RKO (cell line): ENCODE data around the gene VPS13D.

Experiments used
- DNase-seq: peaks from one replicate; pipeline ENCODE4 v3.0.0-alpha.2; 2016; ENCODE audit warnings: low spot score

The VPS13D gene

DNA sequence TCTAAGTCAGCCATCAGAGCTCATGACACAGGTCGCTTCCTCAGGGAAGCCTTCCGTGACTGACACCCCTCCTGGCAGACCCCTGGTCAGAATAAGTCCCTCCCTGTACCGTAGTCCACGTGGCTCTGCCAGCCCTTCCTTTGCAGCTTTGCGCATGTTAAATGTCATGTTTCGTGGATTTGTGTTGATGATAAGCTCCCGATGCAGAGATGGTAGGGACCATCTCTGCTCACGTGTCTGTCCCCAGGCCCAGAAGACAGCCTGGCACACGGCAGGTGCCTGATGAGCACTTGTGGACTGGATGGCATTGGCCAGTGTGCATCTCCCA, 312.3 kb downstream of the VPS13D start:
- DNase-seq, result no peak

DNA sequence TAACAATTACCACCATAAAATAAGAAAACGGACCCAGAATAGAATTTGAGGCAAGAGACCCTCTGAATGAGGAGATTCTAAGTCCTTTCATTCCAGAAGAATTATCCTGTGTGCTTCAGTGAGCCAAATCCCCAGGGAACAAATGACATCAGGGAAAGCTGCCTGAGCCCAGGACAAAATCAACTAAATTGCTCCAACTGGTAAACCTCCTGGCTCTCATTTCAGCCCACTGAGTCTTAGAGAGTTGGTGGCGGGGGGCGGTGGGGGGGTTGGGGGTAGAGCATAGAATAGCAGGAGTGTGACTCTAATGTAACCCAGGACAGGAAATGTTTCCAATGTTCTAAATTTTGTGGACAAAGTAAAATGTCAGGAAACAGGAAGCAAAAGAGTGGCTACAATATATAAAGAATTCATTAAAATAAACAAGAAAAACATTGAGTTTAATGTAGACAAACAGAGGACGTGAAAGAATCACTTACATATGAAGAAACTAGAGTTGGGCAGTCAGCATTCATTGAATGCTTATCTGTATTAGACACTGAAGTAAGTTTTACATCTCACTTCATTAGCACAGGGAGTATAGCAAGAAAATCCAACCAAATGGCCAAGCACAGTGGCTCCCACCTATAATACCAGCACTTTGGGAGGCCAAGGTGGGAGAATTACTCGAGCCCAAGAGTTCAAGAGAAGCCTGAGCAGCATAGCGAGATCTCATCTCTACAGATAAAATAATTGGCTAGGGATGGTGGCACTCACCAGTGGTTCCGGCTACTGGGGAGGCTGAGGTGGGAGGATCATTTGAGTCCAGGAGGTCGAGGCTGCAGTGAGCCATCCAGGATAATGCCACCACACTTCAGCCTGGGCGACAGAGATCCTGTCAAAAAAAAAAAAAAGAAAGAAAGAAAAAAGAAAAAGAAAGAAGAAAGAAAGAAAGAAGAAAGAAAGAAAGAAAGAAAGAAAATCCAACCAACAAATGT, 313.1 kb downstream of the VPS13D start:
- DNase-seq, result no peak

DNA sequence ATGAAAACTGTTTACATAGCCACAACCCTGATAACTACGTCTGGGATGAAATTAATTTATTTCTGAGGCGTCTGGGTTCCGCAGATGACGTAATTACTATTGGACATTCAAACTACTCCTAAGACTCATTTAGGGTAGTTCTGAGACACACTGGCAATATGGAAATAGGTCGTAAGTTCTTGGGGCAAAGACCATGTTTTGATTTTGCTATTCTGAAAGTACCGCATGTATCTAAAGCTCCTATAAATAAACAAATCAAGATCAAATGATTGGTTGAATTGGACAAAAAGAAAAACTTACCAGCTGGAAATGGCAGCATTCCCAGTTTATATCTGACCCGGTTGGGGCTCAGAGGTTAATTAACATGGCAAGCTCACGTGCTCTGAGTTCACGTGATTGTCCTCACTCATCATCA, 313.9 kb downstream of the VPS13D start:
- no peak for DNase-seq

DNA sequence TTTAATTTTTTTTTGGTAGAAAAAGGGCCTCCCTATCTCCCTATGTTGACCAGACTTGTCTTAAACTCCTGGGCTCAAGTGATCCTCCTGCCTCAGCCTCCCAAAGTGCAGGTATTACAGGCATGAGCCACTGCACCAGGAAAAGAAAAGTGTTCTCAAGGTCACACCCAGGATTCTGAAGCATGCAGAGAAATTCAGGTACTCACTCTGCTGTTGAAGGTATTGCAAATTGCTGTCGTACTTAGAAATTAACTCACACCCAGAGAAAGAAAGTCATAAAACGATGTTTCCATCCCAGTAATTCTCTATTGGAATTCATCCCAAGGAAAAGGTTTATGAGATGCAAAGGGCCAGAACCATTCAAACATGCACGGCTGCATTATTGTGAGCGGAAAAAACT, 314.5 kb downstream of the VPS13D start:
- DNase-seq, result no peak

DNA sequence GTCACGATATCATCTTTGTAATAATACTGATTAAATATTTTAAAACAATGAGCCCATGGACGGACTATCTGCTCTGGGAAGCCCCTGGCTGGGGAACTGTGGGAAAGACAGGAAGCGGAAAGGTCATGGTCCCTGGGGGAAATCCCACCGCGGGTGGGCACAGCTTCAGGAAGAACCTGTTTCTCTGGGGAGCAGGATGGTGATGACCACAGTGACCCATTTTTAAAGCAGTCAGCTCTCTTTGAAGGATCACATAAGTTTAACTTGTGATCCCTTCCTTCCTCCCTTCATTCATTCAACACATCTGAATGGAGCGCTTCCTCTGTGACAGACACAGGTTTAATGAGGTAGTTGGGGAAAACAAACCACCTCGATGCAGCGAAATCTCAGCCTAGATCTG, 315.2 kb downstream of the VPS13D start:
- DNase-seq, result no peak

DNA sequence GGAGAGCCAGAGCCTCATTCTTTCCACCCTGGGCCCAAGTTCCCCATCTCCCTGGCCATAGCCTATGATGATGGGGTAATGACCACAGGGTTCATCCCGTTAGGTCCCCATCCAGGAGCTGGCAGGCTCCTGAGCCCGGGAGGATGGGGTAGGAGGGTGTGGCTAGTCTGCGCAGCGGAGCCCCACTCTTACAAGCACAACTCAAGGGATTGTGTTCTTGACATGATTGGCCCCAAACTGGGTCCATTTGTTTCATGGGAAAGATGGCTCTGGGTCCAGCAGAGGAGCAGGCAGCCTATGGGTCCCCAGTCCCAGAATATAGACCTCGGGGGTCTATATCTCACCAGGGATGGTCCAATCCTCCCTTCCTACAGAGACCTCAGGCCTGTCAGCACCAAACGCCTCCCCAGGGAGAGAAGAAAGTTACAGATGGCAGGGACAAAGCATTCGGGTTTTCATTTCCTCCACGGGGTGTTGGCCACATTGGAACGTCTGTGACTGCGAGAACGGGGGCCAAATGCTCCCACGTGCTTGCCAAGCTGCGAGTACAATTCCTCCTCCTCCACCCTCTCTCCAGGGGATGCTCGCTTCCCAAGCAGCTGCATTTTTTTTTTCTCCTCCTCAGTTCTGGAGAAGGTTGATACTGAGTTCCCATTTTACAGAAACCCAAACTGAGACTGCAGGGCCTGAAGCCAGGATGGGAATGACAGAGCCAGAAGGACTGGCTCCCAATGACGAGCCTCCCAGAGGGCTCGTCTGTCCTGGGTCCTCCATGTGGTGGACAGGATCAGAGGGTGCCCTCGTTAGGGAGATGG, 317.1 kb downstream of the VPS13D start:
- DNase-seq, result no peak

DNA sequence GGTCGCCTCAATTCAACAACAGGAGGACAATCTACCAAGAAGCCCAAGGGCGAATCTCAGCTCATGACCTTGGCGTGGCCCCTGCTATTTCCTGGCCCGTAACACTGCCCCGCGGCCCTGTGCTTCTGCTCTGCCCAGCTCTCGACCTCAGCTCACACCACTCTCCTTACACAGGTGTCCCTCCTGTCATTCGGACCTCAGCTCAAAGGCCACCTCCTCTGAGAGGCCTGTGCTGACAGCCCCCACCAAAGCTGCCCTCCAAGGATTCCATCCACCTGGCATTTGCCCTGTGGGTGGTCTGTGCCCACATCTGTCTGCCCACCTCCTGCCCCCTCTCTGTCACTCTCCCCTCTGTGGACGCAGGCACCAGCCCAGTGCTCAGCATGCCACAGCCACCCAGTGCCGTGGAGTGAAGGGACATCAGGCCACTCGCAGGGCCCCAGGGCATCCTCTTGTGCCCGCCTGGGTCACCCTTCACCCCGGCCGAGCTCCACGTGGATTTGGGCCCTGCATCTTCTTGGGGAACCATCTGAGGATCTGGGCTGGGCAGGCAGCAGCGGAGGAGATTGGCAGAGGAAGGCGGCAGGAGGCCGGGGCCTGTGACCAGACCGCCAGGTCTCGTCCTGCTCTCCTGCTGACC, 317.9 kb downstream of the VPS13D start:
- no peak for DNase-seq

DNA sequence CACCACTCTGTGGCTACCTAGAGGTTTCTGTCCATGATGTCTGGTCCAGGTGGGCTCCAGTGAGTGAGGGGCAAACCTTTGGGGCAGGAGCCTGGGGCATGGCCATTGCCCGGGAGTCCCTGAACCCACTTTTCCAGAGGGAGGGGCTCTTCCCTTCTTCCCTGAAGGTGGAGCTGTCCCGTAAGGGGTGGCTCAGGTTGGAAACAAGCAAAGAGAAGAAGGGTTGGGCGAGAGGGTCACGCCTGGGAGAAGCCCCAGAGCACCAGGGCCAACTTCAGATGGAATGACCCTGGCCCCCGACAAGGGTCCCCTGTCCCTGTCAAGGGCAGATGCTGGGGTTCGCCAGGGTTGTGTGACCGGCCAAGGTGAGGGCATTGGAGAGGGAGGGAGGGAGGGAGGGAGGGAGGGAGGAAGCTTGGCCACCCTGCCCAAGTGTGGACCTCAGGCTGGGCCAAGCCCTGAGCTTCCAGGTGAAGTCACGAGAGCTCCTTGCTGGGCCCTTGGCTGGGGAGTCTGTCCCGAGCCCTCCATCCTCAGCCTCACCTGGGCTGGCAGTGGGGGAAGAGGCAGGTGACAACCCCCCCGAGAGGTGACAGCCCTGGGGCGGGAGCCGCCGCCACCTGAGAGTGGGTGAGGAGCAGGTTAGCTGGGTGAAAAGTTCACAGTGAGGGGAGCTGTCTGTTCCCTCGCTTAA, 318.6 kb downstream of the VPS13D start:
- no peak for DNase-seq

DNA sequence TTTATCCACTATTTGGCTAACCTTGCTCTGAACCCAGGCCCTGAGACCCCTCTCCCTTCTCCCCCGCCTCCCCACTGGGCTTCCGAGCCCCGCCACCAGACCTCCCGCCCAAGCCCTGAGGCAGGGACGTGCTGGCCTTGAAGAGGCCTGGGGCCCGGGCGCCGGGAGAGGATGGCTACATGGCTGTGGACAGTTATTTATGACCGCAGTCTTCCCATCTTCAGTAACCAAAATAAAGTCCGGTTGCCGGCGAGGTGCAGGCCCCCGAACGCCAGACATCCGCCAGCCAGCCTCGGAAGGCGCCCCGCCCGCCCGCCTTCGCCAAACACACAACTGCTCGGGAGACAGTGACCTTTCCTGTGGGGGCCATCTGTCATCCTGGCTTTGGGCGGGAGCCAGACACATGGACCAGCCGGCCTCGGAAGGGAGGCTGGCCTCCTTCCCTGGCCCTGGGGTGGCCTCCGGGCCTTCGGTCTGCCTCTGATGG, 319.2 kb downstream of the VPS13D start:
- no peak for DNase-seq

DNA sequence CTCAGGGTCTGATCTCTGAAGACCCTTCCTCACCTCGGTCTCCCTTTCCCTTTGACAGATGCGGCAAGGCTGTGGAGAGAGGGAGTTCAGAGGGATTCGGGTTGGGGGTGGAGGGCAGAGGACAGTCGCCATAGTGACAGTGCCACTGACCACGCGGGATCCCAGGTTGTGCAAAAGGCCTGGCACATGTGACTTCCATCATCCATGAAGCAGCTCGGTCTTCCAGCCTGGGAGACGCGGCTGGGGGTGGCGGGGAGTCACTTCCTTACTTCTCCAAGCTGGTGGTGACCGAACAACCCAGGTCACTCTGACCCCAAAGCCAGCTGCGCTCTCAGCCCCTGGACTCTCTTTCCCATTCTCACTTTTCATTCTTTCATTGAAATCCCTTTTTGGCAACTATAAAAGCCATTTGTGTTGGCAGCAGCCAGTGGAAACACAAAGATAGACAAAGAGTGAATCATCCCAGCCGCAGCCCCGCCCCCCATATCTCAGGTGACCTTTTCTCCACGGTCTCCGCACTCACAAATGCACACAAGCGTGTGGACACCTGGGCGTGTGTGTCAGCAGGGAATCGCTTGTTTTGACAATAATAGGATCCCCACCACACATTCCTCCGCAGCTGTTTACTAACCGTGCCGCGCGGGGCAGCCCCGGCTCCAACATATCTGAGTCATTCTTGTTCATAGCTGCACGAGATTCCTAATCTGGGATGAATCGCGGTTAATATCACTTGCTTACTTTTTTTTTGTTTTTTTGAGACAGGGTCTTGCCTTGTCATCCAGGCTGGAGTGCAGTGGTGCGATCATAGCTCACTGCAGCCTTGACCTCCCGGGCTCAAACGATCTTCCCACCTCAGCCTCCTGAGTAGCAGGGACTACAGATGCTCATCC, 319.9 kb downstream of the VPS13D start:
- peak; percentile 79 for DNase-seq

DNA sequence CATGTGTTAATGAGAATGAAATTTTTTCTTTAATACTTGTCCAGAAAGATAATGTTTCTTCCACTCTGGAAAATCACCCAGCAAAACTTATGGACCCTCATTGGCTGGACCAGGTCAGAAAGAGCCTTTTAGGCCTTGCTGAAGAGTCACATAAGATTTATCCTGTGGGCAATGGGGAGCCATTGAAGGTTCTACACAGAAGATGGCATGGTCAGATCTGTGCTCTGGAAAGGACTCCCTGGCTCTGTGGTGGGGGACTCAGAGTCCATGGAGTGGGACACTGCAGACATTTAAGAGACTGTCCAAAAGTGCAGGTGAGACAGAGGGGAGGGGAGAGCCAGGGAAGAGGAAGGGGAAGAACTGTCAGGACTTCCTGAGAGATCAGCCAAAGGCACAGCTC, 321.8 kb downstream of the VPS13D start:
- DNase-seq, result no peak

DNA sequence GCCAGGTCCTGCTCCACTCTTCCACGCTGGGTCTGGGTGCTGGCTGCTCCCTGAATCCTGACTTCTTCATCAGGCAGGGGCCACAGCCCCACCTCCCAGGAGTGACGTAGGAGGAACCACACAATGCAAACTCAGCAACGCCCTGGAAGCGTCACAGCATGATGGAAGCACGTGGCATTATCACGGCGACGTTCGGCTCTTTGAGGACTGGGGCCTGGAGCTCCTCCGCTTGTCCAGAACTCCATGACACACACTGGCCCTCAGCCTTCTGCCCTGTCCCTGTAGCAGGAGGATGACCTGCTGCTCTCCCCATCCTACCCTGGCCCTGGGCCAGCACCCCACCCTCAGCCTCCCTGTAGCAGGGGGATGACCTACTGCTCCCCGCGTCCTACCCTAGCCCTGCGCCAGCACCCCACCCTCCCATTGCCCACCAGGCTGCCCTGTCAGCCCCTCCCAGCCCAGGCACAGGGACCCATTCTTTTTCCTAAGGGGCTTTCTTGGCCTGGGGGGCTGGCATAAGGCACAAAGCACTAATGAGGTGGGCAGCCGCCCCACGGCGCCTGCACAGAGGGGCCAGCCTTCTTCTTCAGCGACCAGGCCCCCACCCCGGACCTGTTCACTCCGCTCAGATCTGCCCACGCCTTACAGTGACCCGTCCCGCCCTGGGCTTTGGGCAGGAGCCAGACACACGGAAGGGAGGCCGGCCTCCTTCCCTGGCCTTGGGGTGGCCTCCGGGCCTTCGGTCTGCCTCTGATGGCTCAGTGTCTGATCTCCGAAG, 322.5 kb downstream of the VPS13D start:
- no peak for DNase-seq

DNA sequence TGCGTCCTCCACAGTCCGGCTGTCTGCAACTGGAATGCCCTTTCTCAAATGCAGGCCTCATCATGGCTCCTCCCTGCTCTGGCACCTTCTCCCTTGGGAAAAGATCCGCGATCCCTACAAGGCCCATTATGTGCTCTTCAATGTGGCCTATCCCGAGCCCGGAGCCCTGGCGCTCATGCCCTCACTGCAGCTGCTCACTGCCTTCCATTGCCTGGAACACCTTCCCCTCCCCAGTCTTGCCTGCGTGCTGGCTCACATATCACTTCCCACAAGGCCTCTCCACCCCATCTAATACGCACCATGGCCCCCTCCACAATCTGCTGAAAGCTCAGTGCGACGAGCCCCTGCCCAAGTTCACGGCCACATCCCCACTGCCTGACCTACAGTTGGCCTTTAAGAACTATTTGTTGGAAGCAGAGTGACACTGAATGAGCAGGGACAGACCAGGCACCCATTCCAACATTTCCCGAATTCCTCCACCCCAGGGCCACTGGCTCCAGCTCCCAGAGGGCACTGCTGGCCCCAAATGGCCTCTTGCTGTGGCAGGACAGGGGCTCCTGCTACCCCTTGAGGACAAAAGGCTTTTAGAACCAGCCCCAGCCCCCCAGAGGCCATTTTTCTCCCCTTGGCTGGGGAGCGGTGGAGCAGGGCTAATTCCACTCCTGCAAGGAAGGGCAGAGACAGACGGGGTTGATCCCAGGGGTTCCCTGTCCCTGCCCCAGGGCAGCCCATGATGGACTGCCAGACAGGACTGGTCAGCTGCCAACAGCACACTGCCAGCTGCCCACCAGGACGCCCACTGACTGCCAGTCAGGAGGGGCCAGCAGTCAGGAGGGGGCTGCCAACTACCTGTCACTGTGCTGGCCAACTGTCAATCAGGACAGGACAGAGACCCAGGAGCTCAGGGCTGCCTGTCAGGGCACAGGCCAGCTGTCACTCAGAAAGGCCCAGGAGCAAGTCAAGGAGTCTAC, 323.4 kb downstream of the VPS13D start:
- DNase-seq, result no peak

DNA sequence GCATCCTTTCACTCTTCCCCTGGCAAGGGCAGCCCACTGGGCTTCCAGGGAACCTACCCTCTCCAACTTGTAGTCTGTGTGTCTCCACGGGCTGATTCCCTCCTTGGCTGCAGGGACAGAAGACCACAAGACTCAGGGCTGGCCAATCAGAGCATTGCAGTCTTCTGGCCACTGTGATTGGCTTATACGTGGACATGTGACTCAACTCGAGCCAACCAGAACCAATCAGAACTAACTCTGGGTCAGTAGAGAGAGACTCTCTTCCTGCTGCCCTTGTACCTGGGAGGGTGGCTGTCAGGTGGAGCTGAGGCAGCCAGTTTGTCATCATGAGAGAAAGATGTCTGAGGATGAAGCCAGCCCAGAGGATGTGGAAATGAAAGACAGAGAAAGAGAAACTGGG, 324.1 kb downstream of the VPS13D start:
- DNase-seq, result no peak

DNA sequence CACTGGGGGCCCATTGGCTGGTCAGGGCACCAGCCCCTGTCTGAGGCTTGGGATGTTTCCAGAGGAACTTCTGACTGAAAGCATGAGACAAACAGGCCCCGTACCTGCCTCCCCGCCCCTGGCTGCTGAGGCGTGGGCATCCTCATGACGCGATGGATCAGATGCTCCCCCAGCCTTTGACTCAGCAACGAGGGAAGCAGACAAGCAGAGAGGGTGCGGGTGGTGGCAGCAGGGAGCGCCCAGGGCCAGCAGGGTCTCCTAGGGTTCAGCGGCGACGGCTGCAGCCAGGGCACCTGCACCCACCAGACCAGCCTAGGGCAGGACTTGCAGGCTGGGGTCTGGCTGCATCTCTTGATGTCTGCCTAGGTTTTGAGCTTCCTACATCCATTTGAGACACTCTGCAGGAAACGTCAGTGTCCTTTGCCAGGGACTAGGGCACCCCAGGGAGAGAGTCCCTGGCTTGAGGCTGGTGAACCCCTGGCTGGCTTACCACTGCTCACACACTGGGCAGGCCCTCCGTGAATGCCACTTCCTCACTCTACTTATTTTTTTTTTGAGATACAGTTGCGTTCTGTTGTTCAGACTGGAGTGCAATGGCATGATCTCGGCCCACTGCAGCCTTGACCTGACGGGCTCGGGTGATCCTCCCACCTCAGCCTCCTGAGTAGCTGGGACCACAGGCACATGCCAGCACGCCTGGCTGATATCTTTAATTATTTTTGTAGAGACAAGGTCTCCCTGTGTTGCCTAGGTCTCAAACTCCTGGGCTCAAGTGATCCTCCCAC, 324.9 kb downstream of the VPS13D start:
- no peak for DNase-seq

DNA sequence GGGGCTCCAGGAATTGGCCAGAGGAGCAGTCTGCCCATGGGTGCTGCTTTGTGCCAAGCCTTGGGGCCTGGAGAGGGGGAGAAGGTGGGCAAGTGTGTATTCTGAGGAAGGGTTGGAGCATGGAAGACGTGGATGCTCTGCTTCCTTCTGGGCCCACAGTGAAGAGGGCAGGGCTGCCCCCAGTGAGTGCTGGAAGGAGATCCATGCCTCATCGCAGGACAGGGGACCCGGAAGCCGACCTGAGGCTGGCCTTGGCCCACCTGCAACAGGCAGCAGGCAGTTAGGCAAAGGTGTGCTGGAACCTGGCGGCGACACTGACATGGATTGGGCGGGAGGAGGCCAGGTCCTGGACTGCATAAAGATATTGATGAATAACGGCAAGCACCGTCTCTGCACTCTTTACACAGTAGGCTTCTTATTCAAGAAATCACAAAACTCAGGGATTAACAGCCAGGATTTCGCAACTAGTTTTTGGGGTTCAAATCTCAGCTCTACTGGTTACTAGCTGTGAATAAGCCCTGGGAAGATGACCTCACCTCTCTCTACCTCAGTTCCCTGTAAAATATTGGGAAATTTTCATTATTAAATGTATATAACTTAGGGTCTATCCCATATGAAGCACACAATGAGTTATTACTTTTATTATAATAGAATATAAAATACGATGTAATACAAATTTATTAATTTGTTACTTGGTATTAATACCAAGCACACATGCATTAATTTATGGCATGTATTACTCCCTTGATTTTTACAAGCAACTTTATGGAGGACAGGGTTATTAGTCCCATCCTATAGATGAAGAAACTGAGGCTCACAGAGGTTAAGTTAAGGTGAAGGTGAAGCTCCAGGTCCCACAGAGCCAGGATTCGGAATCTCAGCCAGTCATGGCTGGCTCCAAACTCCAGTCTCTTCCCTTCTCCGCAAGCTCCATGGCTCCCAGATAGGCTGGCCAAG, 325.9 kb downstream of the VPS13D start:
- no peak for DNase-seq

DNA sequence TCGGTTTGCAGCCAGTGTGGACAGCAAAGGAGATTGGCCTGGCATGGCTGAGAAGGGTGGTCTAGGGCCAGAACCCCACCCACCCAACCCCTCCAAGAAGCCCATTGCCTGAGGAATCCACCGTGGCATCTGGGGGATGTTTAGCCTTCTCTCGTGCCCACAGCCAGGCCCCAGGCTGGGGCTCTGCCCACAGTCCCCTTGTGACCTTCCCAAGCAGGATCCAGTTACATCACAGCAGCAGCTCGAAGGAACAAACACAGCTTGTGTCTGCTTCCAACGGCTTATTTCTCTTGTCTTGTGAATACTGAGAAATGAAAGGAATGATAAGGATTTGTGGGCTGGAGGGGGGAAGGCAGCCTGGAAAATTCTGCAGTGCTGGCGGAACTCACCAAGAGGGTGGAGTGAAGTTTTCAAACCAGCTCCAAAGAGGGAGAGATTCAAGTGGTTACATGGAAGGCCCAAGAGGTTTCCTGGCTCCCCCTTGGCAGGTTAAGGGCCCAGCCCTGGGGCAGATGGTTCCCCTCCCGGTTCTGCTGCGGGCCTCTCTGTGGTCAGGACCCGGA, 326.6 kb downstream of the VPS13D start:
- no peak for DNase-seq
